Measurements from ENCODE around the gene TUBA1B.
"Not testable (repeated sequence)": the region's sequence is repeated elsewhere in the genome, so short reads cannot be mapped to it uniquely, and the experiment has no call there.

Gene TUBA1B

DNA sequence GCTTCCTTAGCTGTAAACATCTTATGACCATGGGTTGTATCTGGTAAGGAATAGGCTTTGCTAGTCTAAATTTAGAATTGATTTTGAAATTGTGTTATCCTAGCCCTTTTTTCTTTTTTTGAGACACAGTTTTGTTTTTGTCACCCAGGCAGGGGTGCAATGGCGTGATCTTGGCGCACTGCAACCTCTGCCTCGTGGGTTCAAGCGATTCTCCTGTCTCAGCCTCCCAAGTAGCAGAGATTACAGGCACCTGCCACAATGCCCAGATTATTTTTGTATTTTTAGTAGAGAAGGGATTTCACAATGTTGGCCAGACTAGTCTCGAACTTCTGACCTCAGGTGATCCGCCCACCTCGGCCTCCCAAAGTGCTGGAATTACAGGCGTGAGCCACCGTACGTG is 2.4 kb upstream of the TUBA1B start:
- no peaks in the 10 kb centered on the region for H3K9me3 Mint-ChIP-seq
- H3K36me3 Mint-ChIP-seq (ENCODE audit: low read depth): peaks cover 29% of the 10 kb centered on the region

DNA sequence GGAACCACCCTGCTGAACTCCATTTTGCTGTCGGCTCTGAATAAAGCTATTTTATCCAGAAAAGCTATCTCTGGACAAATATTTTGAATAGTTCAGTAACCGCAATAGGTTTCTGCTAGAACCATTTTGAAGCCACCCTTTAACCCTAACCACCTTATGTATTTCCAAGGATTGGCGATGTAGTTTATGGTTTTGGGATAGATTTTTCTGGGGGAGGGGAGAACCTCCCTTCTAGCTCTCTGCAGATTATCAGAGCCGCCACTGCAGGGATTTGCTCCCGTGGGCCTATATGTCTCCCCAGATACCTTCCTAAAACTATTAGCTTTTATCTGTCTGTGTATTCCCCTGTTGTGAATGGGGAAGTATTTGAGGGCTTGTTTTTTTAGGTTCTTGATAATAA is 1.8 kb upstream of the TUBA1B start:
- Mint-ChIP-seq H3K36me3 (ENCODE audit: low read depth) (peaks cover 32% of the 10 kb centered on the region), H3K27me3 (peaks cover 3% of the 10 kb centered on the region), H3K9me3 (no peaks in the 10 kb centered on the region), H3K4me1 (peaks cover 45% of the 10 kb centered on the region), H3K4me3 (peak overlapping the region; percentile 99), H3K27ac (no peak overlapping the region)
- DNase-seq (no peak), ATAC-seq (no peak)

More for the DNA sequence above, 2.4 kb upstream of the TUBA1B start:
- H3K4me3 Mint-ChIP-seq: peak overlapping the region; percentile 26
- no peak overlapping the region for H3K27ac Mint-ChIP-seq
- peaks cover 45% of the 10 kb centered on the region for H3K4me1 Mint-ChIP-seq
- peaks cover 3% of the 10 kb centered on the region for H3K27me3 Mint-ChIP-seq
- DNase-seq (no peak), ATAC-seq (no peak)

DNA sequence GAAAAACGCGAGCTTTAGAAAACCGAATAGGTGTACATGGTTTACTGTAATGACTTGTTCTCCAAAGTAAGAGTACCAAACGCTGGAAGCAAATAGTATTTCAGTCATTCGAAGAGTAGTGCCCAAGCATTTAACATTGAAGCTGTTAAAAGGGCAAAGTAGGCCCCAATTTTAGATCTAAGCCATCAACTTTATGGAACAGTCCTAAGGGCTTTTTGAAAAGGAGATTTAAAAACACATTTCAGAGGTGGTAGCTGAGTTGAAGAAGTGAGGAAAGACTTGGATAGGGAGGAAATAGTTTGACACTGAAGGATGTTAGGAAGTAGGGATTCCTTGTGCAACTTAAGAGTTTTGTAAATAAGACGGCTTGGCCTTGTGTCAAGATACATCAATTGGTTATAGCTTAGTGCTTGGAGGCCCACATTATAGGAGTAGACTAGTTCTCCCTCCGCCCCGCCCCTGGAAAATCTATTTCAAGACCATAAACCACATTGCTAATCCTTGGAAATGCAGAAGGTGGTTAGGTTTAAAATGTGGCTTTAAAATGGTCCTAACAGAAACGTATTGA is 783 bp upstream of the TUBA1B start:
- Mint-ChIP-seq H3K36me3 (ENCODE audit: low read depth) (peaks cover 43% of the 10 kb centered on the region), H3K4me1 (peaks cover 53% of the 10 kb centered on the region), H3K4me3 (peak overlapping the region; percentile 99), H3K9me3 (no peaks in the 10 kb centered on the region), H3K27me3 (peaks cover 3% of the 10 kb centered on the region), H3K27ac (peak overlapping the region; percentile 89)
- ATAC-seq: no peak
- DNase-seq: no peak

DNA sequence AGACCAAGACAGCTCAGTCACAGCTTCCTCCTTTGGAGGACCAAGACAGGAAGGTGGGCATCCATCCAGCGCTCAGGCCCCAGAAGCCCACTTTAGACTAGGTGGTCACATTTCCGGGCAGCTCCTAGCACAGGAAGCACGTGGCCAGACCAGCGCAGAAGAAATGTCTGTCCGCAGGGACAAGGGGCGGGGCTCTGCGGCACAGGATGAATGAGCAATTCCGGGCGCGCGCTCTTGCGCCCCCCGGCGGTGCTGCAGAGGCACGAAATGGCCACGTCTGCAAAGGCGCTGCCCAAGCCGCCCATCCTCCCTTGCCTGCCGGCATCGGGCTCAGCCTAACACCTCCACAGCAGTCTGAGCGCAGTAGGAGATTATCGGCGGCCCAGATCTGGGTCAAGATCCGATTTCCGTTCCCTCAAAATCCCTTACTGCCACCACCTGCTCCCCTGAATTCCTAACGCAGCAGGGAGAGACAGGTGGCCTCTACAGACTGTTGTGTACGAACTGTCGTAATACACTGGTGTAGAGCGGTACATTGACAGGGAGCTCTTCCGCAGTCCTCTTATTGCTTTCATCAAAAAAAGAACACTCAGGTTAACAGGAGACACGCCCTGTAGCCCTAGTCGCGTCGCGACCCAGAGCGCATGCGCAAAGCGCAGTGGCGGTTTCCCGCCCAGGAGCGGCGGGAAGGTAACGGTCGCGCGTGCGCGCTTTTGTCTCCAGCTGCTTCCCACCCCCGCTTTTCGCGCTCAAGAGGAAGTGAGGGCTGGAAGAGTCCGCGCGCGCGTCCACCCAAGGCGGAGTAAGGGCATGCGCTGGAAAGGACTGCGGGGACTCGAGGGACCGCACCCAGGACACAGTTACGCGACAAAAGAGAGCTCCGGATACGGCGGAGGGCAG is 794 bp downstream of the TUBA1B start:
- Mint-ChIP-seq H3K27ac (peak overlapping the region; percentile 99), H3K36me3 (ENCODE audit: low read depth) (peaks cover 47% of the 10 kb centered on the region), H3K27me3 (peaks cover 3% of the 10 kb centered on the region), H3K4me1 (peaks cover 54% of the 10 kb centered on the region), H3K9me3 (no peaks in the 10 kb centered on the region), H3K4me3 (peak overlapping the region; percentile 99)
- peak; percentile 65 for ATAC-seq
- DNase-seq: peak; percentile 94

DNA sequence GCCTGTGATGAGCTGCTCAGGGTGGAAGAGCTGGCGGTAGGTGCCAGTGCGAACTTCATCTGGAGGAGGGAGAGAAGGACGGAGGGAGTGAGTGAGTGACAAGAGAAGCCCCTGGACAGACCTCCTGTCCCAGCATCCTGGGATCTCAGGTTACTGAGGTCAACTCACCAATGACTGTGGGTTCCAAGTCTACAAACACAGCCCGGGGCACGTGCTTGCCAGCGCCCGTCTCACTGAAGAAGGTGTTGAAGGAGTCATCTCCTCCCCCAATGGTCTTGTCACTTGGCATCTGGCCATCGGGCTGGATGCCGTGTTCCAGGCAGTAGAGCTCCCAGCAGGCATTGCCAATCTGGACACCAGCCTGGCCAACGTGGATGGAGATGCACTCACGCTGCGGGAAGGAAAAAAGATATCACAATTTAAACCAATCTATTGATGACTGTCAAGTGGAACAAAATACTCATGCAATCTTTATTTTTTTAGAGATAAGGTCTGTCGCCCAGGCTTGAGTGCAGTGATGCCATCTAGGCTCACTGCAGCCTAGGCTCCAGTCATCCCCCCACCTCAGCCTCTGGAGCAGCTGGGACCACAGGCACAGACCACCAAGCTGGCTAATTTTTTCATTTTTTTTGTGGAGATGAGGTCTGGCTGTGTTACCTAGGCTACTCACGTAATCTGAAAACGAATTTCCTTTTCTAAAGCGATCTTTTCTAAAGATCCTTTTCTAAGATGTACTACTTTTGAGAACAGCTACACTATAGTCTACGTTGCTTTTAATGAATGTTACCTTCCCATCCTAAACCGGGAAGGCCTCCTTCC is 1.7 kb downstream of the TUBA1B start:
- H3K27ac Mint-ChIP-seq: peak overlapping the region; percentile 99

DNA sequence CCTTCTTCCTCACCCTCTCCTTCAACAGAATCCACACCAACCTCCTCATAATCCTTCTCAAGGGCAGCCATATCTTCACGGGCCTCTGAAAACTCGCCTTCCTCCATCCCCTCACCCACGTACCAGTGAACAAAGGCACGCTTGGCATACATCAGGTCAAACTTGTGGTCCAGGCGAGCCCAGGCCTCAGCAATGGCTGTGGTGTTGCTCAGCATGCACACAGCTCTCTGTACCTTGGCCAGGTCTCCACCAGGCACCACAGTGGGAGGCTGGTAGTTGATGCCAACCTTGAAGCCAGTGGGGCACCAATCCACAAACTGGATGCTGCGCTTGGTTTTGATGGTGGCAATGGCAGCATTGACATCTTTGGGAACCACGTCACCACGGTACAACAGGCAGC is 3.2 kb downstream of the TUBA1B start:
- DNase-seq, H3K27me3 Mint-ChIP-seq, H3K9me3 Mint-ChIP-seq, ATAC-seq: not testable (repeated sequence)
- peak overlapping the region; percentile 60 for H3K4me3 Mint-ChIP-seq
- H3K4me1 Mint-ChIP-seq: peaks cover 43% of the 10 kb centered on the region
- H3K27ac Mint-ChIP-seq: peak overlapping the region; percentile 73
- H3K36me3 Mint-ChIP-seq (ENCODE audit: low read depth): peaks cover 47% of the 10 kb centered on the region

More for the DNA sequence above, 1.7 kb downstream of the TUBA1B start:
- H3K36me3 Mint-ChIP-seq (ENCODE audit: low read depth): peaks cover 47% of the 10 kb centered on the region
- H3K9me3 Mint-ChIP-seq: no peaks in the 10 kb centered on the region
- peaks cover 3% of the 10 kb centered on the region for H3K27me3 Mint-ChIP-seq
- DNase-seq: peak; percentile 10
- no peak for ATAC-seq
- peaks cover 54% of the 10 kb centered on the region for H3K4me1 Mint-ChIP-seq
- peak overlapping the region; percentile 99 for H3K4me3 Mint-ChIP-seq

DNA sequence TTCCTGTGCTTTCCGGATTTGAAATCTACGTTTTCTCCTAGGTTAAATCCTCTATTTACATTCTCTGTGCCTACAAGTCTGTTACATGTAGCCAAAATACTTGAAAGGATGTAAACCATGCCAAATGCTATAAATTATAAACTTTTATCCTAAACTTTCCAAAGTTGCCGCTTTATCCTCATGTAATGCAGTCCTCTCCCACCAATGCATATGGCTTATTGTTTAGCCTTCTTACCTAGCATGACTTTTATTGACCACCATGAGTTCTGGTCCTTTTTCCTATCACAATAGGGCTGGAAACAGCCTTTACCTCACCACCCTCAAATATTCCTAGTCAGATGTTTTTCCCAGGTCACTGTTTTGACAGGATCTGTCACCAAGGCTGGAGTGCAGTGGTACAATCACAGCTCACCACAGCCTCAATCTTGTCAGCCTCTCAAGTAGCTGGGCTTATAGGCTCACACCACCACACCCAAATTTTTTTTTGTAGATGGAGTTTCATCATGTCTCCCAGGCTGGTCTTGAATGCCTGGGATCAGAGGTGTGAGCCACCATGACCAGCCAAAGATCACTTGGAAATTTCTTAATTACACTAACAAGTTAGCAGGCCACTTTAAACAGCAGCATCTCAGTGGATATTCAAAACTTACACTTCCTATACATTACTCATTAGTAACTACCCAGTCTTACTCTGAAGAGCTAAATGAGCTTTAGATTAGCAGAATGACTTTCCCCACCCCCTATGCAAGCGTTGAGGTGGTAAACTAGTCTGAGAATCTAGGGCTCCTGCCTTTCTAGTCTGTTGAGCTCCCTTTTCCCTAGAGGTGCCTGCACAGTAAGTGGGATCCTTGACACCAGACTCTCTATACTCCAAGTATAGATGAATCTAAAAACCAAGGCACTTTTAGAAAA is 4.1 kb downstream of the TUBA1B start:
- Mint-ChIP-seq H3K27me3 (peaks cover 3% of the 10 kb centered on the region), H3K36me3 (ENCODE audit: low read depth) (peaks cover 47% of the 10 kb centered on the region), H3K9me3 (no peaks in the 10 kb centered on the region), H3K27ac (peak overlapping the region; percentile 73), H3K4me3 (peak overlapping the region; percentile 60), H3K4me1 (peaks cover 36% of the 10 kb centered on the region)
- ATAC-seq (no peak), DNase-seq (peak; percentile 9)

DNA sequence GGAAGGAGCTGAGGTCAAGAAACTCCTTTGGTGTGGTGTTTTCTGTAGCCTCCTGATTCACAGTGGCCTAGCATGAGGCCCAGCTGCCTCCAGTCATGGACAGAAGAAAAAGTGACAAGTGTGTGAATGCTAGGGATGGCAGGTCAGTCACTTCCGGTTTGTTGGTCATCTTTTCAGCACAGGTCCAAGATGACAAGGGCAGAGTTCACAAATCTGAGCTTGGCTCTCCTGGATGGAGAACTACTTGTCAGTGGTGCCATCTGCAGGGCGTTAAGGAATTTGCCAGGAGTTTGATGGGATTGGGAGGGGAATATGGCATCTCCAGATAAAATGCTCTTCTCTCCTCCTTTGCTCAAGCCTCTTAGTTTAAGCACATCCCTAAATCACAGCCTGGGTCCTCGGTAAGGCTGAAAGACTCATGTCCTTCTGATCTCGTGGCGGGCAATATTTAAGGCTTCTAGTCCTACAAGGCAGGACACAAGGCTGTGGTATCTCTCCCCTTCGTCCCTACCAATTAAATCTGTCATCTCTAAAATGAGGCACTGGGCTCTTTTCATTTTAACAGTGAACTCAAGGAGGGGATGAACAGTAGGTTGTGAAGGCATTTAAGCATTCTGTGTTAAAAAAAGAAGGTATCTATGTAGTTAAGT is 10.0 kb downstream of the TUBA1B start:
- Mint-ChIP-seq H3K27ac (no peak overlapping the region), H3K27me3 (no peaks in the 10 kb centered on the region), H3K9me3 (no peaks in the 10 kb centered on the region), H3K36me3 (ENCODE audit: low read depth) (no peaks in the 10 kb centered on the region), H3K4me1 (no peaks in the 10 kb centered on the region), H3K4me3 (no peak overlapping the region)
- ATAC-seq: no peak
- DNase-seq: no peak

DNA sequence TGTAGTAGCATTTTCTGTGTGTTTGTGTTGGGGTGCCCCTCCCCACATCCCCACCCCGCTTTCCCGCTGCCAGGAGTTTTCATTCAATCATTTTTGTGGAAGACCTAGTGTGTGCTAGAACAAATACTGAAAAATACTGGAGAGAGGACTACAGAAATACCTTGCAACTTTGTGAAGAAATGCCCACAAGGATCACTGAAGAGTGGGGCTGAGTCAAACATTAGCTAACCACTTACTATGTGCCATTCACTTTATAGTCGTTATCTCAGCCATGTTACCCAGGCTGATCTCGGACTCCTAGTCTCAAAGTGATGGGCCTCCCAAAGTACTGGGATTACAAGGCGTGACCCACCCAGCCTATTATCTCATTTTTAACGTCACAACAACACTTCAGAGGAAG is 20.0 kb downstream of the TUBA1B start:
- DNase-seq (no peak), ATAC-seq (peak; percentile 2)
- peaks cover 4% of the 10 kb centered on the region for H3K36me3 Mint-ChIP-seq (ENCODE audit: low read depth)
- H3K27ac Mint-ChIP-seq: peak overlapping the region; percentile 89
- no peaks in the 10 kb centered on the region for H3K27me3 Mint-ChIP-seq
- peaks cover 28% of the 10 kb centered on the region for H3K4me1 Mint-ChIP-seq
- peak overlapping the region; percentile 91 for H3K4me3 Mint-ChIP-seq
- no peaks in the 10 kb centered on the region for H3K9me3 Mint-ChIP-seq

DNA sequence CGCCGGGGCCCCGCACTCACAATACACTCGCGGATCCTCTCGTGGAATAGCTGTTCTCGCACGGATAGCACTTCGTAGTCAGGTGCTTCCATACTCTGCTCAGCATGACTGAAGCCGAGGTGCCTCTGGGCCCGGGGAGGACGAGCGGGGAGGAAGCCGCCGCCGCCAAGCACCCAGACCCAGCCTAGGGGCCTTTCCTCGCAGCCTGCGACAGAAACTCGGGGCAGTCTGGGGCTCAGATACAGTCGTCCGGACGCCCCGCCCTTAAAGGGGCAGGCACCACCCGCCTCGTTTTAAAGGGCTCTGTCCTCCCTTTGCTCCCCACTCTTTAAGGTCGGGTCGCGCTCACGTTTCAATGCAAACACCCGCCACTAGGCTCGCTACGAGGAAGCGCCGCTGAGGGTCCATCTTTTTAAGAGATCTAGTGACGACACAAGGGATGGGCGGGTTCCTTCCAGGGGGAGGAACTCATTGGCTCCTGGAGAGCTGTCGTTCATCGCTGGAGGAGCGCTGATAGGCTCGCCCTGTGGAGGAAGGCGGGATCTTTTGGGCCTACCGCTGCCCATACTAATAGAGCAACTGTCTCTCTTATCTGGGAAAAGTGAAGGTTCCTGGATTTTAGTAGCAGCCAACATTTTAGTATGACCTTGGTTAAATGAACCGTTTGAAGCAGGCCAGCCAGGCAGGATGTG is 20.6 kb downstream of the TUBA1B start, which contains the start of gene LMBR1L:
TSS of gene LMBR1L (minus strand) at position 384 of the 692 bp plus-strand sequence. CDS start at position 92, 292 bp downstream.
- Mint-ChIP-seq H3K36me3 (ENCODE audit: low read depth) (peaks cover 4% of the 10 kb centered on the region), H3K4me3 (peak within 1 kb of the TSS; percentile 91), H3K27me3 (no peaks in the 10 kb centered on the region), H3K4me1 (peaks cover 28% of the 10 kb centered on the region), H3K9me3 (no peaks in the 10 kb centered on the region), H3K27ac (peak within 1 kb of the TSS; percentile 89)
- peak; percentile 94 for DNase-seq
- ATAC-seq: peak; percentile 99

DNA sequence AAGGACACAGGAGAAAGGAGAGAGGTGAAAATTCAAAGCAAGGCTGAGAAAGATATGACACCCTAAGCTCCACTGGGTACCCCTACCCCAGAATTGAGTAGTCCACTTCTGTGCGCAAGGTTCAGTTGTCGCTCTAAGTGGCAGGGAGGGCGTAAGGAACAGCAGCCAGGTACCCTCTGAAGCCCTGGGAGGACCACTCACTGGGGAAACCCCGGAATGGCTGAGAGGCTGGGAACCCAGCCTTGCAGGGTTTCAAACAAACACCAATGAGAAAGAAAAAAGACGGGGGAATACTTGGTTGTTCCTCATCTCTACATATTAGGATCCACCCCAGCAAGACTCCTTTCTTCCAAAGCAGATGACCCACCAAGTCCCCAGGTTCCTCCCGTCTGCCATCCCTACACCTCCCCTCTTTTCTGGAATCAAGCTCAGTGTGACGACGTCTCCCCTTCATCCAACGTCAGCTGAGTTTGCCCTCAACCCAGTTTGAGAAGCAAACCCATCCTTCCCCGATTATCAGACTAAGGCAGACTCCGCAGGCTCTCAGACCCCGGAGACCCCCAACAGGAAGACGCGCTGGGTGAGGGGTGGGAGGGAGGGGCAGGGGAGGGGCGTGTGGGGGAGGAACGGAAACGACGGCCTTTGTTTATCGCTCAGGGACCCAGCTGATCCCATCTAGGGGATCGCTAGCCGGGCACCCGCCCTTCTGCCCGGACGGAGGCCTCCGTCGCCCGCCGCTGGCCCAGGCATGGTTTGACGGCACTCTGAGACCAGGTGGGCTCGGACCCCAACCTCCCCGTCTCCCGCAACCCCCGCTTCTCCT is 21.3 kb downstream of the TUBA1B start:
- ATAC-seq: no peak
- DNase-seq: no peak

DNA sequence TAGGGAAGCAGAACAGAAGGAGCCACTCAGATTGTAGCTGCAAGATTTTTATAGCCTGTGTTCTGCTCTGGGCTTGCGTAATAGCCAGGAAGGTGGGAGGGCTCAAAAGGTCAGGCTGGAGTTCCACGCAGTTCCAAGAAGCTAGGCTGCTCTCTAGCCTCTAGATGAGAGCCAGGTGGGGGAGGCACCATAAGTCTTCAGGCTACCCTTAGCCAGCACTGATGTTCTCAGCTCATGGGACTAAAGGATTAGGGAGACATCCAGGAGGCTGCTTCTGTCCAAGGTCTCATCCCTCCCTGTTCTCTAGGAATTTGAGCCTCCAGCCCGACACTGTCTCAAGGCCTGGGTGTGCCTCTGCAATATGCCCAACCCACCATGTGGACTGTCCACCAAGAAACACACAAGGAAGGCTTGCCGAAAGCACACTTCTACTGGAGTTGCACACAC is 22.2 kb downstream of the TUBA1B start:
- Mint-ChIP-seq H3K27ac (no peak overlapping the region), H3K36me3 (ENCODE audit: low read depth) (peaks cover 4% of the 10 kb centered on the region), H3K4me1 (peaks cover 28% of the 10 kb centered on the region), H3K4me3 (peak overlapping the region; percentile 91), H3K27me3 (no peaks in the 10 kb centered on the region), H3K9me3 (no peaks in the 10 kb centered on the region)
- ATAC-seq: no peak
- DNase-seq: no peak

More for the DNA sequence above, 21.3 kb downstream of the TUBA1B start:
- H3K27me3 Mint-ChIP-seq: no peaks in the 10 kb centered on the region
- H3K4me3 Mint-ChIP-seq: peak overlapping the region; percentile 91
- H3K9me3 Mint-ChIP-seq: no peaks in the 10 kb centered on the region
- peak overlapping the region; percentile 89 for H3K27ac Mint-ChIP-seq
- peaks cover 28% of the 10 kb centered on the region for H3K4me1 Mint-ChIP-seq
- peaks cover 4% of the 10 kb centered on the region for H3K36me3 Mint-ChIP-seq (ENCODE audit: low read depth)
